WI38 (cell line): ENCODE results near the gene WFDC1.

Source experiments
- H3K4me3 ChIP-seq: 2 replicates; pipeline ENCODE4 v1.5.1; 2011; ENCODE audit warnings: low read depth, mild to moderate bottlenecking, control low read depth, low read length
- CTCF ChIP-seq: IDR thresholded peaks from 2 replicates; pipeline ENCODE4 v1.5.1; 2012; ENCODE audit warnings: low read depth, mild to moderate bottlenecking, control low read depth, low read length

Gene WFDC1

GRCh38 chr16:84281074-84281473 is 13.6 kb upstream of the WFDC1 start:
- no peak overlapping the region for H3K4me3 ChIP-seq
- no peak for TF ChIP-seq CTCF

- H3K4me3 ChIP-seq: no peak overlapping the region
- no peak for TF ChIP-seq CTCF
These were observed 12.1 kb upstream of the WFDC1 start for GRCh38 chr16:84282533-84282932.

DNA sequence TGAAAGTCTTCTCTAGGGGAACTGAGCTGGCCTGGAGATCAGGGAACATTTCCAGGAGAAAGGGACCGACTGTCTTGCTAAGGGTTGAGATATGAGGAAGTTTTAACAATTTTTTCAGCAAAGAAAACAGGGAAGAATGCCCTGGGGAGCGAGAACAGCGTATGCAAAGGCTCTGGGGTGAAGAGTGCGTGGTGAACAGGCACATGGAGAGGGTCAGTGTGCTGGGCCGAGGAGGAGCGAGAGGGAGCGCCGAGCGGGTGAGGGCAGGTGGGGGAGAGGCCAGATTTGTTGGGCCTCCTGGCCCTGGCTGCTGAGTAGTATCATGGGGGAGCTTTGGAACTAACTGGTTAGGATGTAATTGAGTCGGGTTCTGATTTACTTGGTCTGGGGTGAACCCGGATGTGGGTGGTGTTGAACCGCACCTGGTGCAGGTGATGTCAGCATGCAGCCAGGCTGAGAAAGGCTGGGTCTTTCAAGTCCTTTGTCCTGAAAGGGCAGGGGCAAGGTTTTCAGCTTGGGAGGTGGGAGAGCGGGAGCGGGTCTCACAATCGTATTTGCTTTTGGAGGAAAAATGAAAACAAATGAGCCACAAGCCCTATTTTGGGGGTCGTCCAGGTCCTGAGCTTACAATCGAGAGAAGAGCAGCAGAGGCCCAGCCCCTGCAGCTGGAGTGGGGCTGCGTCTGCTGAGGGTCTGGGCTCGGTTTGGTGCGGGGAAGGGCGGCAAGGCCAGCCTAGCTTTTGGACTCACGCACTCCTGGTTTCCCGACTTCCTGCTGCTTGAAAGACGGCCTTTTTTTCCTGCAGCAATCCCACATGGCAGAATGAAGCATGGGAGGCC is 11.1 kb upstream of the WFDC1 start:
- no peak overlapping the region for H3K4me3 ChIP-seq
- no peak for TF ChIP-seq CTCF

DNA sequence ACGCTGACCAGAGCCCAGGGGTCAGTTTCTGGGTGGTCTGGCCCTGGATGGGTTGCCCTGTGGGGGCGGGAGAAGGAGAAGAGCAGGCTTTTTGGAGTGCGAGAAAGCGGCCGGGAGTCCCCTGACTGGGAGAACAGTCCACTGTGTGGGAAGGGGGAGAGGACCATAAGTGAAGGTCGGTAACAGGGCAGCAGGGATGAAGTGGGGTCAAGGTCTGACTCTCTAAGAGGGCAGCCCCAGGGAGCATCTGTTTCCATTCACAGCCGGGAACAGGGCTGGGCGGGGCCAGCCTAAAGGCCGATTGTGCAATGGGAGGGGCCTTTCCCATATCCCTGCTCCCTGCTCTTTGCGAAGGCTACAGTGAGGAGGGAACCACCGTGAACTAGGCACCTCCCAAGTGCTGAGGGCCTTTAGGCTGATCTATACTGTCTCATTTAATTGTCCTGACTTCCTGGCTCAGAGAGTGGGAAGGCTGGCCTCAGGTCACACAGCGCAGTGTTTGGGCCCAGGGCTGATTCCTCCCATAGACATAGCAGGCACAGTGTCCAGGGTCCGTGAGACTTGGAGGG is 10.4 kb upstream of the WFDC1 start:
- no peak for TF ChIP-seq CTCF
- H3K4me3 ChIP-seq: no peak overlapping the region

GRCh38 chr16:84286578-84287240 is 8.0 kb upstream of the WFDC1 start:
- TF ChIP-seq CTCF: no peak

GRCh38 chr16:84288902-84289301 is 5.8 kb upstream of the WFDC1 start:
- no peak for TF ChIP-seq CTCF
- H3K4me3 ChIP-seq: no peak overlapping the region

More at GRCh38 chr16:84286578-84287240, 8.0 kb upstream of the WFDC1 start:
- H3K4me3 ChIP-seq: no peak overlapping the region

GRCh38 chr16:84291226-84291625 is 3.5 kb upstream of the WFDC1 start:
- no peak overlapping the region for H3K4me3 ChIP-seq
- no peak for TF ChIP-seq CTCF
